Mesendoderm (in vitro differentiated cells): ENCODE results near the gene PLK5.

ENCODE experiments used
- DNase-seq: peaks from one replicate; pipeline ENCODE4 v3.0.0; 2013
- H2AK5ac ChIP-seq: 2 replicates; pipeline ENCODE4 v1.6.1; 2013; ENCODE audit warnings: low read length, inconsistent platforms
- H2BK120ac ChIP-seq: 2 replicates; pipeline ENCODE4 v1.6.1; 2013; ENCODE audit warnings: low read depth, mild to moderate bottlenecking, low read length, moderate library complexity, mixed read lengths
- H2BK15ac ChIP-seq: replicated peaks from 2 replicates; pipeline ENCODE4 v1.6.1; 2013; ENCODE audit warnings: low read depth, mild to moderate bottlenecking, moderate library complexity
- H2BK5ac ChIP-seq: 2 replicates; pipeline ENCODE4 v1.6.1; 2013; ENCODE audit warnings: low read length, inconsistent platforms
- H3K18ac ChIP-seq: 2 replicates; pipeline ENCODE4 v1.6.1; 2013; ENCODE audit warnings: mild to moderate bottlenecking, low read length, mixed read lengths
- H3K23ac ChIP-seq: one replicate; pipeline ENCODE4 v1.6.1; 2013; ENCODE audit warnings: low read length
- H3K27ac ChIP-seq: 2 replicates; pipeline ENCODE4 v1.5.1; 2013; ENCODE audit warnings: low read depth, mild to moderate bottlenecking, inconsistent platforms, low read length, moderate library complexity
- H3K27me3 ChIP-seq: 2 replicates; pipeline ENCODE4 v1.6.1; 2013; ENCODE audit warnings: low read length, control low read depth, mild to moderate bottlenecking, inconsistent platforms; ENCODE audit not compliant: insufficient read depth, poor library complexity
- H3K36me3 ChIP-seq: 2 replicates; pipeline ENCODE4 v1.6.1; 2013; ENCODE audit warnings: low read length, inconsistent platforms; ENCODE audit not compliant: control insufficient read depth, insufficient read depth
- H3K4ac ChIP-seq: one replicate; pipeline ENCODE4 v1.6.1; 2013; ENCODE audit warnings: low read depth, mild to moderate bottlenecking, low read length, moderate library complexity
- H3K4me1 ChIP-seq: 2 replicates; pipeline ENCODE4 v1.6.1; 2013; ENCODE audit warnings: low read depth, low read length, inconsistent platforms; ENCODE audit not compliant: control insufficient read depth
- H3K4me2 ChIP-seq: 2 replicates; pipeline ENCODE4 v1.6.1; 2013; ENCODE audit warnings: low read length
- H3K4me3 ChIP-seq: 2 replicates; pipeline ENCODE4 v1.5.1; 2013; ENCODE audit warnings: mild to moderate bottlenecking, low read length
- H3K56ac ChIP-seq: one replicate; pipeline ENCODE4 v1.6.1; 2013; ENCODE audit warnings: low read length
- H3K79me1 ChIP-seq: 2 replicates; pipeline ENCODE4 v1.6.1; 2013; ENCODE audit warnings: low read length, inconsistent platforms
- H3K79me2 ChIP-seq: 2 replicates; pipeline ENCODE4 v1.6.1; 2013; ENCODE audit warnings: mild to moderate bottlenecking, low read length; ENCODE audit not compliant: control insufficient read depth, insufficient read depth
- H3K9ac ChIP-seq: 2 replicates; pipeline ENCODE4 v1.6.1; 2013; ENCODE audit warnings: low read length, inconsistent platforms
- H4K5ac ChIP-seq: one replicate; pipeline ENCODE4 v1.6.1; 2013; ENCODE audit warnings: low read length
- H4K8ac ChIP-seq: one replicate; pipeline ENCODE4 v1.6.1; 2013; ENCODE audit warnings: low read depth, mild to moderate bottlenecking, control low read depth, low read length, moderate library complexity
- WGBS: extraction: QIAGEN DNeasy Blood & Tissue Kit; methylation state at CpG from one replicate; pipeline ENCODE4 v1.1.7; 2013; ENCODE audit warnings: low lambda C conversion rate, missing lambda C conversion rate; ENCODE audit not compliant: insufficient coverage; ENCODE audit errors: extremely low coverage; 5-methylcytosine and 5-hydroxymethylcytosine counted together

Gene PLK5

GRCh38 chr19:1574354-1575136 lies 50.7 kb downstream of the PLK5 start:
- H3K4me2 ChIP-seq = no peak overlapping the region
- no peaks in the 10 kb centered on the region for H3K4me1 ChIP-seq
- H3K27ac ChIP-seq = no peak overlapping the region
- no peak overlapping the region for H3K56ac ChIP-seq
- no peak overlapping the region for H2AK5ac ChIP-seq
- H3K4me3 ChIP-seq = no peak overlapping the region
- H4K5ac ChIP-seq = no peak overlapping the region
- H3K36me3 ChIP-seq = peaks cover 1% of the 10 kb centered on the region
- no peak for DNase-seq
- H3K9ac ChIP-seq = no peak overlapping the region
- H3K18ac ChIP-seq = no peak overlapping the region
- no peaks in the 10 kb centered on the region for H3K27me3 ChIP-seq
- no peak overlapping the region for H2BK15ac ChIP-seq
- no peak overlapping the region for H3K23ac ChIP-seq
- H3K79me2 ChIP-seq = no peaks in the 10 kb centered on the region
- H2BK5ac ChIP-seq = no peak overlapping the region
- no peak overlapping the region for H4K8ac ChIP-seq
- H3K4ac ChIP-seq = no peak overlapping the region
- no peak overlapping the region for H2BK120ac ChIP-seq
- WGBS = no CpG with 5 or more reads among the region's 34 CpGs
- H3K79me1 ChIP-seq = no peaks in the 10 kb centered on the region

DNA sequence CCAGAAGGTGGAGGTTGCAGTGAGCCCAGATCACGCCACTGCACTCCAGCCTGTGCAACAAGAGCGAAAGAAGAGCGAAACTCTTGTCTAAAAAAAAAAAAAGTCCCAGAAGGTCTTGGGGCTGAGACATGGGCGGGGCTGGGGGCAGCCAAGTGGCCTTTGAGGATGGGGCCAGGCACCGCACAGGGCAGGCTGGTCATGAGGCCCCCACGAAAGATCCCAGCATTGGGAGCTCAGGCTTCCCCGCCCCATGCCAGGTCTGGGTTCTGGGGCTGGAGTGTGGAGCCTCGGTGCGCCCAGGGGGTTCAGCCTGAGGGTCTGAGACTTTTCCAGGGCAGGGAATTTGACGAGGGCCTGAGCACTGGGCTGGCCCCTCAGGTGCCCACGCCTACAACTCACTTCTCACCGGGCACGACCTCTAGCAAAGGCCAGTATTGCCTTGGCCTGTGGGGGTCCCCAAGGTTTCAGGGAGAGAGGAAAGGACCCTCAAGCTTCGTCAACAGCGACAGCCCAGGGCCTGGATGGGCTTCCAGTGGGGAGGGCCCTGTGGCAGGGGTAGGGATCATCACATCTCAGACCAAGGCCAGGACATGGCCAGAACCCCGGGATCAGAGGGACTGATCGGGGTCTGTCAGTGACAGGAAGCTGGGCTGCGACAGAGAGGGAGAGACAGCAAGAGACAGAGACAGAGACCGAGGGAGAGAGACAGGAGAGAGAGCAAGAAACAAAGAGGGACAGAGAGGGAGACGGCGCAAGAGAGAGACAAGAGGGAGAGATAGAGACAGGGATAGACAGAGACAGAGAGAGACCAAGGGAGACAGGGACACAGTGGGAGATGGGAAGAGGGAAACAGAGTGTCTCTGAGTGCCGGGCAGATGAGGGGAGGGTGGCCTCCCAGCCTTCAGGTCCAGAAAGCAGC lies 51.7 kb downstream of the PLK5 start:
- H3K4me1 ChIP-seq = no peaks in the 10 kb centered on the region

DNA sequence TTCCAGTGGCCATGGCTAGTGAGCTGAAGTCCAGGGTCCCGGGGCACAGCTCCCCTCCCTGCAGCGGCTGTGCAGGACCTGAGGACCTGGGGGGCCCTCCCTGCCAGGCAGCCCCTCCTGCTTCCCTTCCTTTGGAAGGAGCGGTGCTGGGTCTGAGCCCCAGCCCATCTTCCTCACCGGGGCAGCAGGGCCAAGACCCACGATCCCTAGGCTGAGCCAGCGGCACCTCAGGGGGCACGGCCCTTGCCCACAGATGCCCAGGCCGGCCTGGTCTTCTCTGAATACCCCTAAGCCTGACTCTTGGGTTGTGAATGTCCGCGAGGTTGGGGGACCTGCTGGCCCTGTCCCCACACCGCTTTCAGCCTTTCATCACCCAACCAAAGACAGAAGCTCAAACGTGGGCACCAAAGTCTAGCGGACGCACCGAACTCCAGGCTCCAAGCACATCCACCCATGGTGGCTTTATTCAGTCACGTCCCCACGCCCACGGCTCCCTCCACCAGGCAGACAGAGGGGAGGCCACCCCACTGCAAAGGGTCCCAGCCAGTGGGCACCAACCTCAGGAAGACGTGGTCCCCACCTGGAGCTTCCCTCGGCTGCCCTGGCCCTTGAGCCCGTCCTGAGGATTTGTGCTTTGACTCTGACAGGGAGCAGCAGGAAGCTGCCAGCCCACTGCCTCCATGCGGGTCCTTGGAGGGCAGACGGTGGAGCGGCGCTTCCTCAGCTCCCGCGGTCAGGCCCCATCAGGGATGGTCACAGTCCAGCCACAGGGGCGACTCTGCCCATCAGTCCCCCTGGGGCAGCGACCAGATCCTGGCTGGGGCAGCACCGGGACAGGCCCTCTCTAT lies 52.6 kb downstream of the PLK5 start:
- no peak overlapping the region for H3K4ac ChIP-seq
- peaks cover 7% of the 10 kb centered on the region for H3K36me3 ChIP-seq
- H3K56ac ChIP-seq = no peak overlapping the region

More for the DNA sequence above, 51.7 kb downstream of the PLK5 start:
- Histone ChIP-seq H3K79me2 (no peaks in the 10 kb centered on the region), H3K27me3 (no peaks in the 10 kb centered on the region), H3K4me3 (no peak overlapping the region), H3K36me3 (peaks cover 1% of the 10 kb centered on the region), H3K4me2 (no peak overlapping the region), H3K79me1 (no peaks in the 10 kb centered on the region), H2AK5ac (no peak overlapping the region), H3K27ac (no peak overlapping the region), H4K8ac (no peak overlapping the region), H3K18ac (no peak overlapping the region), H3K56ac (no peak overlapping the region), H2BK120ac (no peak overlapping the region), H3K9ac (no peak overlapping the region), H3K4ac (no peak overlapping the region), H2BK15ac (no peak overlapping the region), H4K5ac (no peak overlapping the region), H2BK5ac (no peak overlapping the region), H3K23ac (no peak overlapping the region)
- DNase-seq = no peak
- no CpG with 5 or more reads among the region's 22 CpGs for WGBS

DNA sequence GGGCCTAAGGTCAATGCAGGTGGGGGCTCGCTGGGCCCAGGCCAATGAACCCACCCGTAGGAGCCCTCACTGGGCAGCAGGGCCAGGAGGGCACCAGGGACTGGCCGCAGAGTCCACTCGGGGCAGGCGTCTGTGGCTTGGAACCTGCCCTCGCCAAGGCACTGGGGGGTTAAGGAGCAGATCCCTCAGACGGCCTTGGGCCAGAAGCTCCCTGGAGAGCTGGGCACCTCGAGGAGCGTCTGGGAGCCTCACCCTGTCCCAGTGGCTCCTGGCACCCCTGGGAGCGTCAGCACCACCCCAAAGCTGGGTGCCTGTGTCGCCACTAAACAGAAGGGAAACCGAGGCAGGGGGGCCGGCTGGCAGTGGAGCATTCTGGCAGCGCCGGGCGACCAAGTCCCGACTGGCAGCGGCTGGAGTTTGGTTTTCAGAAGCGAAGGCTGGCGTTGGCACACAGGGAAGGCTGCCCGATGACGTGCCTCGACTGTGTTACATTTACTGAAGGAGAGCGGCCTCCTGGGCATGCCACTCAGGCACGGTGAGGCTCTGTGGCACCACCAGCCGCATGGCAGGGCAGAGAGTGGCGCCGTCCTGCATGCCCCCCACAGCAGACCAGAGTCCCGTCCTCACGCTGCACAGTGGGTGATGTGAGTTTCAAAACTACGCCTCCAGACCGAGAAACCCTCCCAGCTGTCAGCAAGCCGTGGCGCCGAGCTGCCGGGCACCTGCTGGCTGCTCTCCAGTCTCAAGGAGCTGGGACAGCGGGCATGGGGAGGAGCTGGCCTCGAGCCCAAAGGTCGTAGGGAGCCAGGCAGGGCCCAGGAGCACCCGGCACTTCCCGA lies 53.4 kb downstream of the PLK5 start:
- no CpG with 5 or more reads among the region's 41 CpGs for WGBS
- peaks cover 7% of the 10 kb centered on the region for H3K36me3 ChIP-seq
- no peak overlapping the region for H2BK15ac ChIP-seq

More for the DNA sequence above, 52.6 kb downstream of the PLK5 start:
- Histone ChIP-seq H3K18ac (no peak overlapping the region), H3K27ac (no peak overlapping the region), H3K23ac (no peak overlapping the region), H3K79me2 (no peaks in the 10 kb centered on the region), H3K4me1 (no peaks in the 10 kb centered on the region), H2BK15ac (no peak overlapping the region), H3K79me1 (no peaks in the 10 kb centered on the region), H2BK5ac (no peak overlapping the region), H3K4me2 (no peak overlapping the region), H3K9ac (no peak overlapping the region), H3K27me3 (no peaks in the 10 kb centered on the region), H3K4me3 (no peak overlapping the region), H2BK120ac (no peak overlapping the region), H4K8ac (no peak overlapping the region), H2AK5ac (no peak overlapping the region), H4K5ac (no peak overlapping the region)
- no CpG with 5 or more reads among the region's 30 CpGs for WGBS
- no peak for DNase-seq

More for the DNA sequence above, 53.4 kb downstream of the PLK5 start:
- no peak overlapping the region for H3K4me3 ChIP-seq
- no peak overlapping the region for H4K8ac ChIP-seq
- H3K79me1 ChIP-seq = no peaks in the 10 kb centered on the region
- no peak overlapping the region for H2BK5ac ChIP-seq
- H3K79me2 ChIP-seq = no peaks in the 10 kb centered on the region
- H3K27ac ChIP-seq = no peak overlapping the region
- no peak overlapping the region for H2AK5ac ChIP-seq
- H2BK120ac ChIP-seq = no peak overlapping the region
- no peak for DNase-seq
- no peaks in the 10 kb centered on the region for H3K4me1 ChIP-seq
- H3K56ac ChIP-seq = no peak overlapping the region
- H3K4ac ChIP-seq = no peak overlapping the region
- no peaks in the 10 kb centered on the region for H3K27me3 ChIP-seq
- no peak overlapping the region for H4K5ac ChIP-seq
- no peak overlapping the region for H3K4me2 ChIP-seq
- H3K23ac ChIP-seq = no peak overlapping the region
- no peak overlapping the region for H3K18ac ChIP-seq
- H3K9ac ChIP-seq = no peak overlapping the region
